Activated naive CD8-positive, alpha-beta T cell (primary cell): ENCODE measurements around the gene RILP.
"Not testable (repeated sequence)": the region's sequence is repeated elsewhere in the genome, so short reads cannot be mapped to it uniquely, and the experiment has no call there.

Source experiments
- H3K27ac Mint-ChIP-seq: one replicate; pipeline ENCODE4 v1.8.0; 2021; ENCODE audit warnings: mixed read lengths
- H3K27me3 Mint-ChIP-seq: one replicate; pipeline ENCODE4 v1.8.0; 2021; ENCODE audit warnings: mixed read lengths
- H3K36me3 Mint-ChIP-seq: one replicate; pipeline ENCODE4 v1.8.0; 2021; ENCODE audit warnings: mixed read lengths
- H3K4me1 Mint-ChIP-seq: one replicate; pipeline ENCODE4 v1.8.0; 2021; ENCODE audit warnings: low read depth, mixed read lengths
- H3K4me3 Mint-ChIP-seq: one replicate; pipeline ENCODE4 v1.8.0; 2021; ENCODE audit warnings: mild to moderate bottlenecking, mixed read lengths
- H3K9me3 Mint-ChIP-seq: one replicate; pipeline ENCODE4 v1.8.0; 2021; ENCODE audit warnings: low read depth, mixed read lengths

RILP gene

DNA sequence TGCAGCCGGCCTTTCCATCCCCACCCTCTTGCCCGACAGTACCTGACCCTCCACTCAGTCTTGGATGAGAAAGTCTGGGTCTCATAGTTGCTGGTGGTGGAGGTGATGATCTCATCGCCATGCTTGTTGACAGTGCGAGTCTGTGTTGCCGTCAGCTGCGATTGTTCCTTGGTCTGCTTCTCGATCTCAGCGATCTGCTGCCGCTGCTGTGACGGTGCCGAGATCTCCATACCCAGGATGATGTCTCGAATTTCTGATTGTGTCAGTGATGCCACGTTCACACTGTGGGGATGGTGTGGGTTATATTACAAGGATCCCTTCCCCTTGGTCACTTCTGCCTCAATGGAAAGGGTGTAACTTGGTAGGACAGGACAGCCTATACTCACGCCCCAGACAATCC is 4.1 kb upstream of the RILP start:
- Mint-ChIP-seq H3K27me3 (no peaks in the 10 kb centered on the region), H3K9me3 (no peaks in the 10 kb centered on the region), H3K36me3 (peaks cover 23% of the 10 kb centered on the region), H3K4me1 (peaks cover 5% of the 10 kb centered on the region), H3K27ac (peak overlapping the region; percentile 58), H3K4me3 (no peak overlapping the region)

GRCh38 chr17:1652794-1653193 is 3.1 kb upstream of the RILP start:
- Mint-ChIP-seq H3K36me3 (peaks cover 23% of the 10 kb centered on the region), H3K27ac (peak overlapping the region; percentile 10)
- not testable (repeated sequence) for H3K9me3 Mint-ChIP-seq, H3K27me3 Mint-ChIP-seq, H3K4me1 Mint-ChIP-seq, H3K4me3 Mint-ChIP-seq

DNA sequence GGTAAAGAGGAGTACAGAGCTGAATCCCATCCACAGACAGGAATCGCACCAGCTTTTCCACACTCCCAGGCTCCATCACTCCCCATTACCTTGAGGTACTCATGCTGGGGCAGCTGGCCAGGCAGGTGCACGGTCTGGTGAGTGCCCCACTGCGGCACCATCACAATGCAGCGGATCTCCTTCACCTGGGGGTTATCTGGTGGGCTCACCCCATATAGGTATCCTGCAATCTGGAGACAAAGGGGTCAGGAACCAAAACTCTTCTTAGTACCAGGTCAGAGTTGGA is 1.8 kb upstream of the RILP start:
- Mint-ChIP-seq H3K4me3 (no peak overlapping the region), H3K9me3 (no peaks in the 10 kb centered on the region), H3K27ac (no peak overlapping the region), H3K27me3 (no peaks in the 10 kb centered on the region), H3K4me1 (peaks cover 7% of the 10 kb centered on the region), H3K36me3 (peaks cover 16% of the 10 kb centered on the region)

- no peaks in the 10 kb centered on the region for H3K27me3 Mint-ChIP-seq
- H3K4me3 Mint-ChIP-seq = no peak overlapping the region
- peaks cover 12% of the 10 kb centered on the region for H3K36me3 Mint-ChIP-seq
- H3K27ac Mint-ChIP-seq = no peak overlapping the region
- H3K9me3 Mint-ChIP-seq = no peaks in the 10 kb centered on the region
- H3K4me1 Mint-ChIP-seq = peaks cover 8% of the 10 kb centered on the region
Measured at GRCh38 chr17:1650731-1651558, 1.3 kb upstream of the RILP start.

- peak overlapping the region; percentile 59 for H3K4me3 Mint-ChIP-seq
- H3K27me3 Mint-ChIP-seq = no peaks in the 10 kb centered on the region
- no peaks in the 10 kb centered on the region for H3K9me3 Mint-ChIP-seq
- H3K27ac Mint-ChIP-seq = no peak overlapping the region
- peaks cover 19% of the 10 kb centered on the region for H3K4me1 Mint-ChIP-seq
- peaks cover 9% of the 10 kb centered on the region for H3K36me3 Mint-ChIP-seq
Measured at GRCh38 chr17:1648963-1649843, 463 bp downstream of the RILP start.

DNA sequence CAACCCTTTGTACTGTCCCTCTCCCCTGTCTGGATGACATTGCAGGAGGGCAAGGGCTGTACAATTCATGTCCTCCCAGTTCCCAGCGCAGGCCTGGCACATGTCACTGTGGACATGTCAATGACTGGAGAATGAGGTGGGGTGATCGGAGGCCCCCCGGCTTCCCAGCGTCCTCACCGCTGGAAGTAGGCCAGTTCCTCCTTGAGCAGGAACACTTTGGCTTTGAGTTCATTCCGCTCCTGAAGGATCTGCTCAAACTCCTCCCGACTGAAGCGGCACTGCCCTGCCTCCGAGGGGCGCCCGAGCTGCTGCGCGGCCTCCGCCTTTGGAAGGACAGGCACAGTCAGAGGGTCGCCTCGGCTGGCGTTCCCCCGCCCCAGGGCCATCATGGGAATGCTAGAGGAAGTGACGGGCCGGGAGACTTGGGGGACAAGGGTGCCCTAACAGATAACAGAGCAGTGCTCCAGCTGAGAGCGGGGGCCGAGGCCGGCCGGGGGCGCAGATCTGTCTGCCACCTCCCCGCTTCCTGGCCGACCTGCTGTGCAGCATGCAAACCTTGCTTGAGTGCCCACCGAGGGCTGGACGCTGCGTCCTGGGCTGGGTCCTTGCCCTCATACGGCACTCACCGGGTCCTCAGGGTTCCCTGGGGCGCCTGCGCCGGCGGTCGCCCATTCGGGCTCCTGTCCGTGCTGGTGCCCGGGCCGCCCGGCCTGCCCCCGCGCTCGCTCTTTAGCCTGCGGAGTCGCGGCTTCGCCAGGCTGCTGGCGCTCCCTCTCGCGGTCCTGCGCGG is 1.3 kb downstream of the RILP start:
- Mint-ChIP-seq H3K4me1 (peaks cover 22% of the 10 kb centered on the region), H3K9me3 (no peaks in the 10 kb centered on the region), H3K27me3 (no peaks in the 10 kb centered on the region), H3K36me3 (peaks cover 4% of the 10 kb centered on the region), H3K4me3 (peak overlapping the region; percentile 59), H3K27ac (no peak overlapping the region)

- Mint-ChIP-seq H3K4me3 (peak overlapping the region; percentile 32), H3K27me3 (no peaks in the 10 kb centered on the region), H3K9me3 (no peaks in the 10 kb centered on the region), H3K4me1 (peaks cover 22% of the 10 kb centered on the region), H3K27ac (no peak overlapping the region), H3K36me3 (no peaks in the 10 kb centered on the region)
Measured at GRCh38 chr17:1647802-1648171, 1.9 kb downstream of the RILP start.

GRCh38 chr17:1646199-1646875 is 3.3 kb downstream of the RILP start:
- Mint-ChIP-seq H3K4me1 (peaks cover 24% of the 10 kb centered on the region), H3K27me3 (no peaks in the 10 kb centered on the region), H3K27ac (no peak overlapping the region), H3K4me3 (no peak overlapping the region), H3K9me3 (no peaks in the 10 kb centered on the region), H3K36me3 (no peaks in the 10 kb centered on the region)

- H3K36me3 Mint-ChIP-seq = no peaks in the 10 kb centered on the region
- peak within 1 kb of the TSS; percentile 85 for H3K4me3 Mint-ChIP-seq
- H3K27ac Mint-ChIP-seq = no peak within 1 kb of the TSS
- no peaks in the 10 kb centered on the region for H3K9me3 Mint-ChIP-seq
- H3K4me1 Mint-ChIP-seq = peaks cover 24% of the 10 kb centered on the region
- no peaks in the 10 kb centered on the region for H3K27me3 Mint-ChIP-seq
Measured at GRCh38 chr17:1645207-1646171, 4.2 kb downstream of the RILP start, which contains the start of gene SCARF1. Gene SCARF1 (minus strand): TSS chr17:1645732. CDS start chr17:1645697, 35 bp downstream.

- H3K27ac Mint-ChIP-seq = peak overlapping the region; percentile 81
- no peaks in the 10 kb centered on the region for H3K36me3 Mint-ChIP-seq
- no peaks in the 10 kb centered on the region for H3K27me3 Mint-ChIP-seq
- H3K4me1 Mint-ChIP-seq = peaks cover 22% of the 10 kb centered on the region
- H3K9me3 Mint-ChIP-seq = no peaks in the 10 kb centered on the region
- peak overlapping the region; percentile 85 for H3K4me3 Mint-ChIP-seq
Measured at GRCh38 chr17:1644493-1645206, 5.0 kb downstream of the RILP start.

DNA sequence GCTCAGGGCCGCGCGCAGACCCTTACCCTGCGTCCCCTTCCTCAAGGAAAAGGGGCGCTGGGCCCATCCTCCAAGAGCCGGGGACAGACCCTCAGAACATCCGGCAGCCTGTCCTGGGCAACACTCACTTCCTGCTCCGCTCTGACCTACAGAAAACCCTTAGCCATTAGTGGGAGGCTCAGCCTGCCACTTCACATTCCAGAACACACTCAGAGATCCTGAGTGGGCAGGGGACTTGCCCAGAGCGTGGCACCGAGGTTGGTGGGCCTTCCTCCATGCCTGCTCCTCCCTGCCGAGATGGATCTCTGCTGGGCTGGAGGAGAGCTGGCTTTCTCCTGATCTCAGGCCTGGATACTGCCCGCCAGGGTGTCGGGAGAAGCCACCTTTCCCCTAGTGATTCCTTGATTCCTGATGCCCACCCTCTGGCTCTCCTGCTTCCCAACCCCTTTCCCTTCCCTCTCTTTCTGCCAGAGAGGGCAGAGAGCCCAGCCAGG is 5.6 kb downstream of the RILP start:
- Mint-ChIP-seq H3K36me3 (no peaks in the 10 kb centered on the region), H3K4me1 (peaks cover 22% of the 10 kb centered on the region), H3K27ac (peak overlapping the region; percentile 81), H3K4me3 (peak overlapping the region; percentile 85), H3K27me3 (no peaks in the 10 kb centered on the region), H3K9me3 (no peaks in the 10 kb centered on the region)

DNA sequence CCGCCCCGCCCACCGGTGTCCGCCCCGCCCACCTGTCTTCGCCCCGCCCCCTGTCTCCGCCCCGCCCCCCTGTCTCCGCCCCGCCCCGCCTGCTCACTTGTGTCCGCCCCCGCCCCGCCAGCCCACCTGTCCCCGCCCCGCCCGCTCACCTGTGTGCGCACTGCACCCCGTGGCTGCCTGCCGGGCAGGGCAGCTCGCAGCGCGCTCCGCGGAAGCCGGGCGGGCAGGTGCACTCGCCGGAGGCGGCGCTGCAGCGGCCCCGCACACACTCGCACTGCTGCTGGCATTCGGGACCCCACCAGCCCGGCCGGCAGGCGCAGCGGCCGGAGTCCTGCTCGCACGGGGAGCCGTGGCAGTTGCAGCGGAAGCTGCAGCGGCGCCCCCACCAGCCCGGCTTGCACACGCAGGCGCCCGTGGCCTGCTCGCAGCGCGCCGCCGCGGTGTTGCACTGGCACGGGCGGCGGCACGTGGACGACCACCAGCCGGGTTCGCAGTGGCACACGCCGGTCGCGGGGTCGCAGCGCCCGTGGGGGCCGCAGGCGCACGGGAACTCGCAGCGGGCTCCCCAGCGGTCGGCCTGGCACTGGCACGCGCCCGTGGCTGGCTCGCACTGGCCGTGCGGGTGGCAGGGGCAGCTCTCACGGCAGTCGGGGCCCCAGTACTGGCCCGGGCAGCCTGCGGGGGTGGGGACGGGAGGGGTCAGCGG is 6.2 kb downstream of the RILP start:
- Mint-ChIP-seq H3K27me3 (no peaks in the 10 kb centered on the region), H3K36me3 (no peaks in the 10 kb centered on the region), H3K9me3 (no peaks in the 10 kb centered on the region), H3K27ac (no peak overlapping the region), H3K4me3 (no peak overlapping the region), H3K4me1 (peaks cover 22% of the 10 kb centered on the region)

- Mint-ChIP-seq H3K4me1 (peaks cover 18% of the 10 kb centered on the region), H3K36me3 (no peaks in the 10 kb centered on the region), H3K9me3 (no peaks in the 10 kb centered on the region), H3K27me3 (no peaks in the 10 kb centered on the region), H3K27ac (no peak overlapping the region), H3K4me3 (no peak overlapping the region)
Measured at GRCh38 chr17:1641065-1641403, 8.6 kb downstream of the RILP start.
